ENCODE results near the gene PRKCZ.
"Not testable (repeated sequence)": the region's sequence is repeated elsewhere in the genome, so short reads cannot be mapped to it uniquely, and the experiment has no call there.

PRKCZ gene

GRCh38 chr1:2103901-2104590 is 53.8 kb downstream of the PRKCZ start:
- DNase-seq, result no peak

GRCh38 chr1:2104621-2105427 is 54.6 kb downstream of the PRKCZ start:
- no peak for DNase-seq

GRCh38 chr1:2105781-2106524 is 55.7 kb downstream of the PRKCZ start:
- no peak for DNase-seq

GRCh38 chr1:2106659-2107405 is 56.6 kb downstream of the PRKCZ start:
- no peak for DNase-seq

- no peak for DNase-seq
Measured at GRCh38 chr1:2107586-2108212, 57.5 kb downstream of the PRKCZ start.

GRCh38 chr1:2108213-2108876 is 58.1 kb downstream of the PRKCZ start:
- no peak for DNase-seq

GRCh38 chr1:2108877-2109580 is 58.8 kb downstream of the PRKCZ start:
- DNase-seq, result no peak

- no peak for DNase-seq
Measured at GRCh38 chr1:2109581-2110021, 59.4 kb downstream of the PRKCZ start.

- no peak for DNase-seq
Measured at GRCh38 chr1:2110191-2110737, 60.1 kb downstream of the PRKCZ start.

GRCh38 chr1:2110738-2111673 is 60.8 kb downstream of the PRKCZ start:
- DNase-seq, result no peak

GRCh38 chr1:2111674-2112035 is 61.4 kb downstream of the PRKCZ start:
- DNase-seq, result no peak

GRCh38 chr1:2112280-2112701 is 62.1 kb downstream of the PRKCZ start:
- no peak for DNase-seq

- DNase-seq, result no peak
Measured at GRCh38 chr1:2113620-2114135, 63.5 kb downstream of the PRKCZ start.

GRCh38 chr1:2114635-2115007 is 64.4 kb downstream of the PRKCZ start:
- not testable (repeated sequence) for DNase-seq

GRCh38 chr1:2115008-2115641 is 64.9 kb downstream of the PRKCZ start:
- DNase-seq, result no peak

GRCh38 chr1:2115702-2116341 is 65.6 kb downstream of the PRKCZ start:
- no peak for DNase-seq

- DNase-seq, result no peak
Measured at GRCh38 chr1:2119886-2120285, 69.7 kb downstream of the PRKCZ start.

- DNase-seq, result no peak
Measured at GRCh38 chr1:2121101-2121691, 71.0 kb downstream of the PRKCZ start.
